ENCODE results near the gene CFAP61. TPM values are rescaled to one million over a fixed set of nuclear protein-coding genes. Genes with fewer than 3 reads are reported as not detected.

CFAP61 gene
- total RNA-seq, 1 donor, result not detected

DNA sequence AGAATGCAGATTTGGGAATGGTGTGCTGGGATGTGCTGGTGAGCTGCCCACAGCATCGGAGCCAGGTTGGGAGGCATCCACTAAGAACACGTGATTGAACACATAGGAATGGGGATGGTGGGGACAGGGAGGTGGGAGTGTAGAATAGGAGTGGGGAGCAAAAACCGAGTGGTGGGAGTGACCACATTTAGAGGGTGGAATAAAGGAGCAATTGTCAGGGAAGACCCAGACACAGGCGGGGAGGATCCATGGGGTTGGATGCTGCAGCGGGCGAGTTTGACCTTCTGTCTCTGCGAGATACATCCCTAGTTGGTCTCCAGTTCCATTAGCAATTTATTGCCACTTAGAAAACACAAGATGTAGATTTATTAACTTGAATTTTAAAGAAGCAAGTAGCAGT lies 30.5 kb upstream of the CFAP61 start:
- no peaks in the 10 kb centered on the region for H3K27me3 ChIP-seq (ENCODE audit: insufficient read depth, low read length)
- H3K4me3 ChIP-seq (ENCODE audit: low read length), result no peak overlapping the region
- no peaks in the 10 kb centered on the region for H3K9me3 ChIP-seq (ENCODE audit: low read depth, low read length)
- H3K4me1 ChIP-seq (ENCODE audit: insufficient read depth, low read length), result peaks cover 42% of the 10 kb centered on the region

DNA sequence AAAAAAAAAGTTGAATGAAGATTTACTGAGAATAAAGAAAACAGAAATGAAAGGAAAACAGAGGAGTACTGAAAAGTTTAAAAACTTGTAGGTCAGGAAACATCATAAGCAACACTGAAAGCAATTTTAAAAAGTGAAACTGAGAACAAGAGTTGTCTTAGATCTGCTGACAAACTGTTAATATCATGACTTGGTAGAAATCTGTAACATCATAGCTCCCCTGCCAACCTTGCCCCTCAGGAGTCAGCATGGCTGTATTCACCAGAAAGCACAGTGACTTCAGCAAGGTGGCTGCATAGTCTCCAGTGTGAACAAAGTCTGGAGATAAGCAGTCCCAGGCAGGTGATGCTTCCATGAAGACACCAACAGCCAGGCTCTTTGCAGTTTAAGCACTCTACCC lies 29.8 kb upstream of the CFAP61 start:
- H3K9me3 ChIP-seq (ENCODE audit: low read depth, low read length), result no peaks in the 10 kb centered on the region
- no peak overlapping the region for H3K4me3 ChIP-seq (ENCODE audit: low read length)
- H3K27me3 ChIP-seq (ENCODE audit: insufficient read depth, low read length), result no peaks in the 10 kb centered on the region
- H3K4me1 ChIP-seq (ENCODE audit: insufficient read depth, low read length), result peaks cover 38% of the 10 kb centered on the region

DNA sequence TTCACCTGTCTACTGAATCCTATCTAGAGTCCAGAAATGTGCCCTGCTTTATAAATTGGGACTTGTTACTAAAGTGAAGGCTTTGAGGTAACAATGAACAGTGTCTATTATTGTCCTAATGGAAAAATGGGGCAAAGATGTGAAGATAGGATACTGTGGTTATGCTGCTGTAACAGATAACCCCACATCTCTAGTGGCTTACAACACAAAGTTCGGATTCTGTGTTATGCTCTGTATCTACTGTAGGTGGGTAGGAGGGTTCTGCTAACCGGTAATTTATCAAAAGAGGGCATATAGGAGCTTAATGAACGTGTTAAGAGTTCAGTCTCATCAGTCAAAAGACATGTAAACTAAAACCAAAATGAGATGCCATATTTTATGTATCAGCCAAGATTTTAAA lies 28.9 kb upstream of the CFAP61 start:
- no peaks in the 10 kb centered on the region for H3K9me3 ChIP-seq (ENCODE audit: low read depth, low read length)
- peaks cover 29% of the 10 kb centered on the region for H3K4me1 ChIP-seq (ENCODE audit: insufficient read depth, low read length)
- H3K27me3 ChIP-seq (ENCODE audit: insufficient read depth, low read length), result no peaks in the 10 kb centered on the region
- H3K4me3 ChIP-seq (ENCODE audit: low read length), result no peak overlapping the region

DNA sequence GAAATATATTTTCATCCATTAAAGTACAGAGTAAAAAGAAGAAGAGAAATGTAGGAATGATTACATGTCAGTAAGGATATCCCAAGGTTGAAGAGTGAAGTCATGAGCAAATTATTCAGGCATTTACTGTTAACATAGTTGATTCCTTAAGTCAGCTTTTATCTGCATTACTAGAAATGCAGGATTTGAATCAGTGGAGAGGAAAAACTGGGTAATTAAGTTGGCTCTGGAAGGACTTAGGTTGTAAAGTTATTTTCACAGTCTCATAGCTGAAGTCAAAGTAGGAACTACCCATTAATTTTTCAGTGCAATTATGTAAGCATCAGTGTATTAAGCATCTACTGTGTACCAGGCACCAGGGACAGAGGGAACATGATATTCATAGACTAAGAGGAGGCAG lies 27.4 kb upstream of the CFAP61 start:
- H3K4me1 ChIP-seq (ENCODE audit: insufficient read depth, low read length), result peaks cover 14% of the 10 kb centered on the region
- H3K9me3 ChIP-seq (ENCODE audit: low read depth, low read length), result no peaks in the 10 kb centered on the region
- H3K4me3 ChIP-seq (ENCODE audit: low read length), result no peak overlapping the region
- no peaks in the 10 kb centered on the region for H3K27me3 ChIP-seq (ENCODE audit: insufficient read depth, low read length)

DNA sequence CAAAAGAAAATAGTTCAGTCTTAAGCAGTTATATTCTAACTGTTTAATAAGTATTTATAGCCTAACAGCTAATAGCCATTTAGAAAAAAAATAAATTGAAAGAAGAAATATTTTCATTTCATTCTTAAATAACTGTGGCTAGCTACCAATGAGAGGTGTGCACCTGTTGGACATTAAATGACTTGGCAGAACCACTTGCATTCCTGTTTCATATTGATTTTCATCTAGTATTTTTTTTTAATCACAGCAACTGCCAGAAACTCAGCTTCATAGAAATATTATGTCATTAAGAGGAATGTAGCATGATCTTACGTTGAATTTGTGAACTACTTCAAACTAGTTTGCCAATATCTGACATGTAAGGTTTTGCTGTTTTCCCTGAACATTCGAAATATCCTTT lies 25.0 kb upstream of the CFAP61 start:
- H3K9me3 ChIP-seq (ENCODE audit: low read depth, low read length), result no peaks in the 10 kb centered on the region
- H3K4me3 ChIP-seq (ENCODE audit: low read length), result no peak overlapping the region
- H3K27me3 ChIP-seq (ENCODE audit: insufficient read depth, low read length), result no peaks in the 10 kb centered on the region
- H3K4me1 ChIP-seq (ENCODE audit: insufficient read depth, low read length), result no peaks in the 10 kb centered on the region

DNA sequence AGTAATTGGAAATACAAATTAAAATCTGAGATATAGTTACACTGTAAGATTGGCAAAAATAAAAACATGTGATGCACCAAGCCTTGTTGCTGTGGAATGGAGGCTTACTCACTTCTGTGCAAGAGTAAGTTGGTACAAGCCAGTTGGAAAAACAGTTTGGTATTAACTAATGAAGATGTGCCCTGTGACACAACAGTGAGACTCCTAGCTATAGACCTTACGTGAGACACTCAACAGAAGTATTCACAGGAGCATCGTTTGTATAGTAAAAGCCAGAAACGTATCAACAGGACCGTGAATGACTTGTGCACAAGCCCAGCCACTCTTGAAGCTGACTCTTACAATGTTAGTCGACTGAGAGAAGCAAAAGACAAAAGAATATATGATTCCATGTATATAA lies 20.5 kb upstream of the CFAP61 start:
- H3K27me3 ChIP-seq (ENCODE audit: insufficient read depth, low read length), result no peaks in the 10 kb centered on the region
- H3K4me1 ChIP-seq (ENCODE audit: insufficient read depth, low read length), result no peaks in the 10 kb centered on the region
- no peaks in the 10 kb centered on the region for H3K9me3 ChIP-seq (ENCODE audit: low read depth, low read length)
- H3K4me3 ChIP-seq (ENCODE audit: low read length), result no peak overlapping the region

DNA sequence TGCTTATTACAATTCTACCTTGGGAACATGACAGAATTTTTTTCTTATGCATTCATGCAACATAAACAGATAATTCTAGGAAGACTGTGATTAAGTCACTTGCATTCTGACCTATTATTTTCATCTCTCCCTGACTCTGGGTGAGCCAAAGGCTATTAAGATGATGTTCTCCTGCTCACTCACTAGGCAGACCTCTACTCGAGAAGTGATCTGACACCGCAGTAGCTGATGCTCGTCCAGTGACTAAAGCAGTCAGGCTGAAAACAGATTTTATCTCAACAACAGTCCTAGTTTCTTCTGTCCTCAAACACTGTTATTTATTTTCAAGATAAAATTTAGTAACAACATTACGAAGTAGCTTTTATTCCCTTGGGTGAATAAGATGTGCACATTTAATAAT lies 17.8 kb upstream of the CFAP61 start:
- H3K27me3 ChIP-seq (ENCODE audit: insufficient read depth, low read length), result no peaks in the 10 kb centered on the region
- no peaks in the 10 kb centered on the region for H3K4me1 ChIP-seq (ENCODE audit: insufficient read depth, low read length)
- no peaks in the 10 kb centered on the region for H3K9me3 ChIP-seq (ENCODE audit: low read depth, low read length)
- no peak overlapping the region for H3K4me3 ChIP-seq (ENCODE audit: low read length)

DNA sequence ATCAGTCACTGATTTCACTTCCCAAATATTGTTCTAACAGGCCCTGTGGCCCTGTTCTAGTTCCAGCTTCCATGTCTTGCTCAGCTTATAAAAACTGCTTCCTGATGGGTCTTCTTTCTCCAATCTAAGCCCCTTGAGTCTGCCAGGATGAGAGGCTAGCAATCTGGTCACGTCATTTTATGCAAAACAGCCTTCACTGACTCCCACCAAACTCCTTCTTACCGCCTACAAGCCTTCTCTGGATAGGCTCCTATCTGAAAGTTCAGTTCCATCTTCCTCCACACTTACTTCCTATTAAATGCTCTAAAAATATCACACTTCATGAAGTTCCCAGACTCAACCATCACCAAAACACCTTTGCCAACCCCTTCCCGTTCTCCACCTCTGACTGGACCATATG lies 15.6 kb upstream of the CFAP61 start:
- Histone ChIP-seq H3K4me3 (ENCODE audit: low read length) (no peak overlapping the region), H3K9me3 (ENCODE audit: low read depth, low read length) (no peaks in the 10 kb centered on the region), H3K4me1 (ENCODE audit: insufficient read depth, low read length) (no peaks in the 10 kb centered on the region), H3K27me3 (ENCODE audit: insufficient read depth, low read length) (no peaks in the 10 kb centered on the region)

DNA sequence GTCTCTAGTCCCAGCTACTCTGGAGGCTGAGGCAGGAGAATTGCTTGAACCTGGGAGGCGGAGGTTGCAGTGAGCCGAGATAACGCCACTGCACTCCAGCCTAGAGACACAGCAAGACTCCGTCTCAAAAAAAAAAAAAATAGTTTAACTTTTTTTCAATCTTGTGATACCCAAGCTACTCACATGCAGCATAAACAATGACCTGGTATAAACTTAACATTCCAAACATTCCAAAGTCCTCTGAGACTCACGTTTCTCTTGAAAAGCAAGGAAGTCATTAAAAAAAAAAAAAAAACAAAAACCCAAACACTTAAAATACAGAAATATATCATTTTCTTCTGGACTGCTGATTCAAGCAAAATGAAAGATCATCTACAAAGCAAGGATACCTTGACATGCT lies 14.4 kb upstream of the CFAP61 start:
- no peak overlapping the region for H3K4me3 ChIP-seq (ENCODE audit: low read length)
- H3K27me3 ChIP-seq (ENCODE audit: insufficient read depth, low read length), result no peaks in the 10 kb centered on the region
- no peaks in the 10 kb centered on the region for H3K9me3 ChIP-seq (ENCODE audit: low read depth, low read length)
- H3K4me1 ChIP-seq (ENCODE audit: insufficient read depth, low read length), result no peaks in the 10 kb centered on the region

DNA sequence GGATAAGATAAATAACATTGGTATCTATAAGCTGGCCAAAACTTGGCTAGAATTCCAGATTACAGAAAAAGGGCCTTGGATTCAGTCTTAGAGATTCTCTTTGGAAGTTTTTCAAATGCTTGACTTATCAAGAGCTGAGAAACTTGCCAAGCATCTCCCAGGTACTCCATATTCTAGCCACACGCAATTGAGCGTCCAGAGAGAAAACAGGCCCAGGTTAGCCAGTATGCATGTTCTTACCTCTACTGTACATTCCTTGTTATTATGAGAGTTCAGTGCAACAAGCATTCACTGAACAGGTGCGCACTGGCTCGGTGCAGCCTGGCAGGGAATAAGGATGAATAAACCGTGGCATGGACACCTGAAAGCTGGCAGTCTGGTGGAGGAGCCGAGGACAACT lies 13.7 kb upstream of the CFAP61 start:
- Histone ChIP-seq H3K4me3 (ENCODE audit: low read length) (no peak overlapping the region), H3K9me3 (ENCODE audit: low read depth, low read length) (no peaks in the 10 kb centered on the region), H3K4me1 (ENCODE audit: insufficient read depth, low read length) (no peaks in the 10 kb centered on the region), H3K27me3 (ENCODE audit: insufficient read depth, low read length) (no peaks in the 10 kb centered on the region)

DNA sequence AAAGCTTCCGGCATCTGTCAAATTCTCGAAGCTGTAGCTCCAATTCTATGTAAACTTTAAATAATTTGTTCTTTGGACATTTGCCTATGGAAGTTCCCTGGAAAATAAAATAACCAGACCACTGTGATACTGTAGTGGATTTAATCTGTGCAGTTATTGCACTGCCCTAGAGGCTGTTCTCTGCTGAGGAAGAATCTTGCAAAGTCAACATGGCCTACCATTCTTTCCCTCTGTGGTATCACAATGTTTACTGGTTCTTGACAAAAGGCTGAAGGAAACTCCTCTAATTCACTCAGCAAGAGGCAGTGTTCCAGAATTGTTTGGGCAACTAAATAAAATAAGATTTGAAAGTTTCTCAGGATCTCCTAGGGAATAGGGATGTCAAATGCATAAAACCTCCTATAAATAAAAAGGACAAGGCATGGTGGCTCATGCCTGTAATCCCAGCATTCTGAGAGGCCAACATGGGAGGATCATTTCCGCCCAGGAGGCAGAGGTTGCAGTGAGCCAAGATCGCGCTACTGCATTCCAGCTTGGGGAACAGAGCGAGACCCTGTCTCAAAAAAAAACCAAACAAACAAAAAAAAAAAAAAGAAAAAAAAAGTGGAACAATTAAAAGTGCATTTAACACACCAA lies 12.5 kb upstream of the CFAP61 start:
- Histone ChIP-seq H3K9me3 (ENCODE audit: low read depth, low read length) (no peaks in the 10 kb centered on the region), H3K27me3 (ENCODE audit: insufficient read depth, low read length) (no peaks in the 10 kb centered on the region), H3K4me3 (ENCODE audit: low read length) (no peak overlapping the region), H3K4me1 (ENCODE audit: insufficient read depth, low read length) (no peaks in the 10 kb centered on the region)

DNA sequence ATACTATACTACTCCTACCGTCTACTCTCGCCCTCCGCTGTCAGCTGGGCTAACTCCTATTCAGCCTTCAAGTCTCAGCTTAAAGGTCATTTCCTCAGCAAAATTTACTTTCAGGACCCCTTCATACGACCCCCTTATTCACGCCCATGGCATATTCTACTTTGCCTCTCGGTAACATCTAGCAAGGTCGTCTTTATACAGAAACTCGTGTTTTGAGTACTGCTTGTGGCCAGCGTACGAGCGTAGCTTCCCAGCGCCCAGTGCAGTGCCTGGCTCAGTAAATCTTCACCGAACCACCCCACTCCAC lies 612 bp upstream of the CFAP61 start:
- Histone ChIP-seq H3K9me3 (ENCODE audit: low read depth, low read length) (no peaks in the 10 kb centered on the region), H3K4me1 (ENCODE audit: insufficient read depth, low read length) (peaks cover 6% of the 10 kb centered on the region), H3K27me3 (ENCODE audit: insufficient read depth, low read length) (peaks cover 7% of the 10 kb centered on the region), H3K4me3 (ENCODE audit: low read length) (peak overlapping the region; percentile 96)

DNA sequence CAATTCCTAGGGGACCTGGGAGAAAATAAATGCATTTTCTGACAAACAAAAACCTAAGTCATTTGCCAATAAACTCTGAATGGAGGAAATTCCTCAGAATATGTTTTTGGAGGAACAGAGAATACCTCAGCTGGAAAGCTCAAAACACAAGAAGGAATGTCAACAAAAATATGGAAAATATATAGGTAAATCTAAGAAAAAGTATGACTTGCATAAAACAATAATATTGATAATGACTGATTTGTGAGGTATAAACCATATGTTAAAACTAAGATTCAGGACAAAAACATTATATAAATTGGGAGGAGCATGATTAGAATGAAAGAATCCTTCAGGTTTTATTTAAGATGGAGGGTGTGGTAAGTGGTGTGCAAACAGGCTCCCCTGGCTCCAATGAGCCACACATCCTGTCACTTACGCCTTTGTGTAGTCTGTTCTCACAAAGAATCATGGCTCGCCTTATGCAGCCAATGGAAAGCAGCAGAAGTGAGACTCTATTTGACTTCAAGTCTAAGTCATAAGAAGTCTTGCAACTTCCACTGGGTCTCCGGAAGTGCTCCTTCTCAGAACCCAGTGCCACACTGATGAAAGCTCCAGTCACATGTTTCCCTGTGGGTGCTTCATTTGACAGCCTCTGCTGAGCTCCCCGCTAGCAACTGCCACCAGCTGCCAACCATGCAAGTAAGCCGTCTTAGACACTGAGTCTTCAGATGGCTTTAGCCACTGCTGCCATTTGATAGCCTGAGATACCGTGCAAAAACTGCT lies 8.1 kb downstream of the CFAP61 start:
- Histone ChIP-seq H3K9me3 (ENCODE audit: low read depth, low read length) (no peaks in the 10 kb centered on the region), H3K27me3 (ENCODE audit: insufficient read depth, low read length) (peaks cover 11% of the 10 kb centered on the region), H3K4me1 (ENCODE audit: insufficient read depth, low read length) (no peaks in the 10 kb centered on the region)

DNA sequence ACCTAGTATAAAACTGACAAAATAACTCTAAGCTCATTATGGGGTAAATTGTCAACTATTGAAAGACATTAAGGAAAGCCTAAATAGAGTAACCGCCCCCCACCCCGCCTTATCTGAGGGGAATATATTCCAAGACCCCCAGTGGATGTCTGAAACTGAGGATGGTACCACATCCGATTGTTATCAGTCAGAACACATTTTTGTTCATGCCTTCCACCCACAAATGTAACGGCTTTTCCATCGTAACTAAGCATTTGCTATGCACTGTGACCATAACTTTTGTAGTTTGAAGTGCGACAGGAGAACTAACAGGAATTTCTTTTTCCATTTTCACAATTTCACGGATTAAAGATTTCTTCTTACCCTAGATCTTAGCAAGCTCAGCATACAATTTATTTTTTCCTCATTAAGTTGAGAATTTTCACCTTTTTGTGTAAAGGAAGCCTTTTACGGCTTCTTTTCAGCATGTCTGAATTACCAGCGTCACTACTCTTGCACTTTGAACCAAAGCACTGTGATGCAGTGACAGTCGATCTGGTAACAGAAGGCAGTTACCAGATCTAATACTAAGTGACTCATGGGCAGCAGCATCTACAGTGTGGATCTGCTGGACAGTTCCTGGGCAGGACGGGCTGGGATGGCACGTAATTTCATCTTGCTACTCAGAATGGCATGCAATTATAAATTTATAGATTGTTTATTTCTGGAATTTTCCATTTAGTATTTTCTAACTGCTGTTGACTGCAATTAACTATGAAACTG lies 11.8 kb downstream of the CFAP61 start:
- Histone ChIP-seq H3K4me3 (ENCODE audit: low read length) (no peak overlapping the region), H3K9me3 (ENCODE audit: low read depth, low read length) (no peaks in the 10 kb centered on the region), H3K27me3 (ENCODE audit: insufficient read depth, low read length) (peaks cover 4% of the 10 kb centered on the region), H3K4me1 (ENCODE audit: insufficient read depth, low read length) (no peaks in the 10 kb centered on the region)

More for the DNA sequence above, 8.1 kb downstream of the CFAP61 start:
- H3K4me3 ChIP-seq (ENCODE audit: low read length), result no peak overlapping the region

DNA sequence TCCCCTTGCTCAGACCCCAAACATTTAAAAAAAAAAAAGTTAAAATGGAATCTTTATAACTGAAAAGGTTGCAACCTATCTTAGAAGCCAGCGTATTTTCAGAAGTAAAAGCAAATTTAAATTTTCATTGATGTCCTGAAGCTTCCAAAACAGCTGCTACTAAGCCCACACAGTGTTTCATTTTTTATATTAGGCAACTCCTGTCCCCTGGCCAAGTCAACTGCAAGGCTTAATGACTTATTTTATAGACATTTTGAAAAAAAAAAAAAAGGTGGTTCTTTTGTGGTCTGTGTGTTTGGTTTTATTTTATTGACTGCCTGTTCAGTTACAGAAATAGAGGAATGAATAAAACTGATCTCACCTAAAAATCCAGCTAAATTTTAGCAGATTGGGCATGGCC lies 13.0 kb downstream of the CFAP61 start:
- no peak overlapping the region for H3K4me3 ChIP-seq (ENCODE audit: low read length)
- no peaks in the 10 kb centered on the region for H3K9me3 ChIP-seq (ENCODE audit: low read depth, low read length)
- H3K4me1 ChIP-seq (ENCODE audit: insufficient read depth, low read length), result no peaks in the 10 kb centered on the region
- peaks cover 4% of the 10 kb centered on the region for H3K27me3 ChIP-seq (ENCODE audit: insufficient read depth, low read length)

Measured in mononuclear cell (primary cell).